Right lobe of liver (tissue), 4 donors: Measurements from ENCODE around the gene TOGARAM2.

Experiments
- POLR2A ChIP-seq: fragments of 450-650 bp; IDR thresholded peaks from one replicate; pipeline ENCODE4 v1.6.1; 2017; ENCODE audit warnings: antibody characterized with exemption, mild to moderate bottlenecking
- TF ChIP-seq, protein P1 (sequence below), 4 donors: fragments of 200-600 bp in 3 of 4; fragments of 450-650 bp in 1 of 4; IDR thresholded peaks; one replicate each; pipeline versions ENCODE4 v1.5.1 to v1.8.0; 2016 to 2022; ENCODE audit warnings: antibody characterized with exemption in 4 of 4, mild to moderate bottlenecking in 2 of 4
- donor health status: DM: no; HTN: no; CAD: no.
- donor health status: DM: no; HTN: no; CAD: no.
- donor health status: DM: no; HTN: yes; CAD: no.

DNA sequence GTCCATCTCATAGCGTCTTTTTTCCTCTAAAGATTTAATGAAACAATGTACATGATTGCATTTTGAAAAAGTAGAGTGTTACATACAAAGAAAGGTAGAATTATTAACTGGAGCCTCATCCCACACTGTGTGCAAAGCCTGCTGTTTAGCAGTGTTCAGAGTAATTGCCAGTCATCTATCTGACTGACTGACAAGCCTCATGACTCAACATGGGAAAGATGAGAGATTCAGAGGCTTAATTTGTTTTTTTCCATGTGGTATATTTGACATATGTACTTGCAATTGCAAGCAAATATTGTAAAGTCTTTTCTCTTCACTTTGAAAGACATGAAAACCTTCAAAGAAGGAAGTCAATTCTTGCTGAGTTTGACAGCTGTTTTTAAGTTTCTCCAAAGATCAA is 78.5 kb downstream of the TOGARAM2 start:
- TF ChIP-seq, protein P1, sequence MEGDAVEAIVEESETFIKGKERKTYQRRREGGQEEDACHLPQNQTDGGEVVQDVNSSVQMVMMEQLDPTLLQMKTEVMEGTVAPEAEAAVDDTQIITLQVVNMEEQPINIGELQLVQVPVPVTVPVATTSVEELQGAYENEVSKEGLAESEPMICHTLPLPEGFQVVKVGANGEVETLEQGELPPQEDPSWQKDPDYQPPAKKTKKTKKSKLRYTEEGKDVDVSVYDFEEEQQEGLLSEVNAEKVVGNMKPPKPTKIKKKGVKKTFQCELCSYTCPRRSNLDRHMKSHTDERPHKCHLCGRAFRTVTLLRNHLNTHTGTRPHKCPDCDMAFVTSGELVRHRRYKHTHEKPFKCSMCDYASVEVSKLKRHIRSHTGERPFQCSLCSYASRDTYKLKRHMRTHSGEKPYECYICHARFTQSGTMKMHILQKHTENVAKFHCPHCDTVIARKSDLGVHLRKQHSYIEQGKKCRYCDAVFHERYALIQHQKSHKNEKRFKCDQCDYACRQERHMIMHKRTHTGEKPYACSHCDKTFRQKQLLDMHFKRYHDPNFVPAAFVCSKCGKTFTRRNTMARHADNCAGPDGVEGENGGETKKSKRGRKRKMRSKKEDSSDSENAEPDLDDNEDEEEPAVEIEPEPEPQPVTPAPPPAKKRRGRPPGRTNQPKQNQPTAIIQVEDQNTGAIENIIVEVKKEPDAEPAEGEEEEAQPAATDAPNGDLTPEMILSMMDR (IDR thresholded peaks at IDR 0.05) = no peak
- TF ChIP-seq POLR2A = no peak
